Epidermal melanocyte (primary cell): ENCODE data around the gene UBXN11.

Experiments used
- DNase-seq: peaks from one replicate; pipeline ENCODE4 v3.0.0; 2011; ENCODE audit warnings: low spot score; ENCODE audit not compliant: insufficient read length

Gene UBXN11

DNA sequence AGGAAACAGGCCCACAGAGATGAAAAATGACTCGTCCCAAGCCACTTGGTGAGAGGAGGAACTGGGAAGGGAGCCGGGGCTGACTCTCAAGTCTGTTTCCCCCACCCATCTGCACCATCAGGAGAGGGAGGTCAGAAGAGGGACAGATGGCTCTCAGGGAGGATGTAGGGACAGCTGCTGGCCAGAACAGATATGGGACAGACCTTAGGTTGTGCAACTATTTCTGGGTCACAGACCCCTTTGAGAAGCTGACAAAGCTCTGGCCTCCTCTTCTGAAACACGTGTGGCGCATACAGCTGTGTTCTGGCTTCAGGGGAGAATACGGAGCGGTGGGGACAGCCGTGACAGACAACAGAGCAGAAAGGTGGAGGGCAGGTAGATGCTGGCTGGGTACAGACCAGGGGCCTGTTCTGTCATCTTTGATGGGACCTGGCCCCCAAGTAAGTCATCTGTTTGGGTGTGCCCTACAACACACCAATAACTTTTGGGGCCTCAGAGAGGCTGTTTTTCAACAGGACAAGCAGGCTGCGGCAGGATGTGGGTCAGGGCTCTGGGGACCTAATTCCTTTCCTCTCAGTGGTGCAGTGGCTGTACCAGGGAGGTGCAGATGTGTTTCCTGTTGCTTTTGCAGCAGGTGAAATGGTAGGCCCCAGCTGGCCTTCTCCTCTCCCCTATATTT is 19.3 kb downstream of the UBXN11 start:
- no peak for DNase-seq

DNA sequence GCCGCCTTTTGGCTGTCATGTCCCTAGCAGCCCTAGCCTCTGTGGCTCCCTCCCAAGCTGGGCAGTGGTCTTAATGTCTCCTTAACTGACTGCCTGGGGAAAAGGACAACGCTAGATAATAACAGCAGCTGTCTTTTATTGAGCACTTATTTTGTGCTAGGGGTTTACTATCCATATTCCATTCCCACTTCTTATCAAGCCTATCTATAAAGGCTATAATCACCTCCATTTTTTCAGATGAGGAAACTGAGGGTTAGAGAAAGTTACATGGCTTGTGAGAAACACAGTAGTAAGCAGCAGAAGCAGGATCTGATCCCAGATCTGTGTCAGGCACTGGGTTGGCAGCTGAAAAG is 20.4 kb downstream of the UBXN11 start:
- DNase-seq, result no peak

GRCh38 chr1:26285366-26286063 is 20.9 kb downstream of the UBXN11 start:
- DNase-seq, result no peak

DNA sequence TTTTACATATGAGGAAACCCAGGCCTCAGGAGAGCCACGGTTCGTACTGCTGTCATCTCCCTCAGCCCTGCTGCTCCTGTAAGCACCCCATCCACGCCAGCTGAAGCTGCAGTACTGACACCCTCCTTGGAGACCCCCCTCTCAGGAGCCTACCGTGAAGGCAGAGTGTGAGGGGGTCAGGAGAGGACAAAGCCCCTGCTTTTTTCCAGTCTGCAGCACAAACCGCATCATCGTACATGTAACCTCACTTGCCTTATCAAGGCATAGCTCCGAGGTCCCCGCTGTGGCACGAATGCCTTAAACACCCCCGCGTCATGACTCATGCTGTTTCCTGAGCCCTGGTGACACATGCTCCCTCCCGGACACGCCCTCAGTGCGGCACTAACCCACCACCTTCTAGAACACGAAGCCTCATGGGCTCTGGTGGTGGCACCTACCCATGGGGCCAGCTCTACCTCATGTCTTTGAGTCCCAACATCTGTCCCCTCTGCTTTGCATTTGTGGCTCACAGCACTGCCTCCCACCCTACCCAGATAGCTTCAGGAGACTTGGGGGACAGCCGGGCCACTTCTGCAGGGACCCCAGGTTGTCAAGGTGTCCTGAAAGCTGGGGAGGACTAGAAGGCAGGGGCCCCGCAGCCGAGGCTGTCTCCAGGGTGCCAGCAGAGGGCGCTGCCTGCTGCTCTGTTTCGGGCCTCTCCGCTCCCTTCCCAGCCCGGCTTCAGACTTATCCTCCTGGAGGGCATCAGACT is 21.7 kb downstream of the UBXN11 start:
- no peak for DNase-seq

DNA sequence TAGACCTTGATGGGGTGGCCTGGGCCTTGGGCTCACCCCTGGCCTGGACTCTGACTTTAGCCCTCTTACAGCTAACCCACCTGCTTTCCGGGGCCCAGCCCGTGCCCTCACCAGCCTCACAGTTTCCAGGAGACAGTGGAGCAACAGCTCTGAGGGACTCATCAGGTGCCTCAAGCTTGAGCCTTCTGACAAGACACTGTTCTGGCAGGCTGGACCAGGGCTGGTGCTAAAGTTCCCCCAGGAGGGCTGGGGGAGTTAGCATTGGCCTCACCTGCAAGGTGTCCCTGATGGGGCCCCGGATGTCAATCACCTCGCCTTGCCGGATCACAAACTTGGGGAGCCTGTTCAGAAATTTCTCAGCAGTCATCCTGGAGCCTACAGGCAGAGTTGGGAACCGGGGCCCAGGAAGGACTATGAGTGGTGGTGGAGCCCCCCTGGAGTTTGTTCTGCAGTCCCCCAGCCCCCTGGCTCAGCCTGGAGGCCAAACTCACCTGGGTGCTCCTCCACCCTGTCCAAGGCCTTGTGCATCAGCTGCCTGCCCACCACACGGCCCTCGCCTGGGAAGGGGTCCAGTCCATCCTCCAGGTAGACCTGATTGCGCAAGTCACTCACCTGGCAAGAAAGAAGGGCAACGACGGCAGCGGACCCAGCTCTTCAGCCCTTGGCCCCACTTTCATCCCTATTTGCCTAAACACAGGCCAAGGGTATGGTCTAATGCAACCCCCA is 22.4 kb downstream of the UBXN11 start:
- DNase-seq, result no peak

GRCh38 chr1:26283279-26283853 is 23.1 kb downstream of the UBXN11 start:
- no peak for DNase-seq

DNA sequence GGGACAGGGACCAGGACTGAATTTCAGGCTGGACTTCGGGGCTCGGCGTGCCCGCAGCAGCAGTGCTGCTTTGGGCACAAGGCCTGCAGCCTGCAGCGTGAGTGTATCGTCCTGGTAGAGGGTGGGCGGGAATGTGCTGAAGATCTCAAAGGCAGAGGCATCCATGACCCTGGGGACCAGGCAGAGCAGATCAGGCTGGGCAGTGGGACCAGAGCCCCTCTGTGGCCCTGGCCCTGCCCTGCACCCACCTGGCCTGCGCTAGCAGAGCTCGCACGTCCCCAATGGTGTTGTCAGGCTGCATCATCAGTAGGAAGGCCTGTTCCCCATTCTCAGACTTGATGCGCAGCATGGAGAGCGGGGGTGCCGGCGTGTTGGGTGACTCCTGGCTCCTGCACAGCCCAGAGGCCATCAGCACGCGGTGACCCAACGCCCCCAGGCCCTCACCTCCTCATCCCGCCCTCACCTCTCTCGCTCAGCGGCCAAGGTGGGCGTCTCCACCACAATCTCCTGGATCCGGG is 24.0 kb downstream of the UBXN11 start:
- no peak for DNase-seq

DNA sequence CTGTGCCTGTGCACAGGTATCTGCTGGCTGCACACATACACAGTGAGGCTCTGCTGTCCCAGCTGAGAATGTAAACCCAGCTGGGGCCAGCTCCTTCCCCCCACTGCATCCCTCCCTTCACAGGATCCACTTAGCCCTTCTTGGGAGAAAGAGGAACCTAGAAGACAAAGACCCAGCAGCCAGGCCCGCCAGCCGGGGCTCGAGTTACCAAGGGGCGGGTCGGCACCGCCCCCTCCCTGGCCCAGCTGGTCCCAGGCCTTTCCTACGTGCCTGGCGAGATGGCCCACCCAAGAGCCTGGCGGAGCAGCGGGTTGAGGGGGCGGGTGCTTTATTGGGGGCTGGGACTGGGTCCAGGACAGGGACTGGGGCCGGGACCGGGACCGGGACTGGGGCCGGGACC is 24.5 kb downstream of the UBXN11 start:
- DNase-seq, result no peak

GRCh38 chr1:26281091-26281958 is 25.1 kb downstream of the UBXN11 start:
- DNase-seq, result no peak

DNA sequence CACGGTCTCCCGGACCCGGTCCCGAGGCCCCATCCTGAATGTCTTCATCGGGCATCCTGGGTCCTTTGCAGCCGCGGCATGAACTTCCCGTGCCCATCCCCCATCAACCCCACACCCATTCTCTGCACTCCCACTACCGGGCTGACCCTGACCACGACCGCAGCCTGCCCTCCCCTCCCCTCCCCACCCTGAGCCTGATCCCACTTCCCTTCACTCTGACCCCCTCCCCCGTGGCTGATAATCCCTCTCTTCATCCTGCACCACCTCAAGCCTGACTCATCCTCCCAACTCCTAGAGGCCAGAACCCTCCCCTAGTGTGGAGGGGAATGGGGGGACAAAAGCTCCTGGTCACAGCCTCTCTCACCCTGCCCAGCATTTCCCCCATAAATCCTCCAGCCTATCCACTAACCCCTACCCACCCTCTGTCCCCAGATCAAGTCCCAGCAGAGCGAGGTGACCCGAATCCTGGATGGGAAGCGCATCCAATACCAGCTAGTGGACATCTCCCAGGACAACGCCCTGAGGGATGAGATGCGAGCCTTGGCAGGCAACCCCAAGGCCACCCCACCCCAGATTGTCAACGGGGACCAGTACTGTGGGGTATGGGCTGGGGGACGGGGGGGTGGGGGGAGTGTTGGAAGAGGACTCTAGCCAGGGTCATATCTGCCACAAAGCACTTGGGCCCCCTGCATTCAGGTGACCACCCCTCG is 25.9 kb downstream of the UBXN11 start:
- no peak for DNase-seq

DNA sequence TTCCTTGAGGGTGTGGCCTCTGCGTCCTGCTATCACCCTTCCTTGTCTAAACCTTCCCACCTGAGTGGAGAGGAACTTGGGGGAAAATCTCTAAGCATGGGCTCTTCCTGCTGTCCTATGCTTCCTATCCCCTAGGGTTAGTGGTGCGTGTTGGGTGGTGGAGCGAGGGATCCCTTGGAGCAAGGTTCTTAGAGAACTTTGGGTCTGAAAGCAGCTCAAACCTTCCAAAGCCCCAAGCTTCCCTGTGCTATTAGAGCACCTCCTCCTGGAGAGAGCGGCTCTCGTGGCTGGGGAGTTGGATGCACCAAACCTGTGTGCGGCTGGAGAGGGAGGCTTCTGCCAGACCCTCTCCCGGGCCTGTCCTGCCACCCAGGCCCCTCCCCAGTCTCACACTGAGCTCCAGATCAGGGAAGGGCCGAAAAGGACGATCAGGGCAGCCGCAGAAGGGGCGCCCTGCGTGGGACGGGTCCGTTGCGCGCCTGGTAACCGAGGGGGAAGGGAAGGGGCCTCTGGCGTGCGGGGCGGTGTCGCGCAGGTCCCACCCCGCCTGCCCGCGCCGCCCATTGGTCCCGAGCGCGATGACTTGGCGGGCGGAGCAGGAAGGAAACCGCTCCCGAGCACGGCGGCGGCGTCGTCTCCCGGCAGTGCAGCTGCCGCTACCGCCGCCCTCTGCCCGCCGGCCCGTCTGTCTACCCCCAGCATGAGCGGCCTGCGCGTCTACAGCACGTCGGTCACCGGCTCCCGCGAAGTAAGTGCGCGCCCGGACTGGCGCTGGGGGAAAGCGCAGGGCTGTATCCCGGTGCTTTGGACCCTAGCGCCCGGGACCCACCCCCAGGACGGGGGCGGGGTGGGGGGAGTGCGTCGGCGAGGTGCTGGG is 26.7 kb downstream of the UBXN11 start, which contains the start of gene SH3BGRL3:
Gene SH3BGRL3 (plus strand): TSS at position 631 of the 877 bp plus-strand sequence. CDS start 70 bp downstream, at position 701.
- peak; percentile 81 for DNase-seq

- no peak for DNase-seq
Observed at GRCh38 chr1:26278724-26279455, 27.5 kb downstream of the UBXN11 start.

- DNase-seq, result peak; percentile 89
Observed at GRCh38 chr1:26278303-26278702, 28.1 kb downstream of the UBXN11 start.

- DNase-seq, result no peak
Observed at GRCh38 chr1:26277719-26278118, 28.7 kb downstream of the UBXN11 start.

DNA sequence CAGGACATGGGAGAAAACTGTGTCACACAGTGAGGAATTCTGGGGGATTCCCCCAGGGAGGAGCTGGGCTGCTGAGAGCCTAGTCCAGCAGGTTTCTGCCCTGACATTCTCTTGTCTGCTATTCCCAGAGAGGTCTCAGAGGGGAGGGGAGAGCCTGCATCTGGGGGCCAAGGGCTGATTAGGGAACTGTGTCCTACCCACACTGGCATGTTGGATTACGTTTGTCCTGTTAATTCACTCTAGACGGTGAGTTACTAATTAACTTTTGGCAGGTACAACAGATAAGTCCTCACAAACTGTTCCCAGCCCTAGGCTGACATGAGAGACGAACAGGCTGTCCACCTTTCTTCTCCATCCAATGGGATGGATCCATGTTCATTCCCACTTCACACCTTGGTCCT is 29.2 kb downstream of the UBXN11 start:
- DNase-seq, result no peak

DNA sequence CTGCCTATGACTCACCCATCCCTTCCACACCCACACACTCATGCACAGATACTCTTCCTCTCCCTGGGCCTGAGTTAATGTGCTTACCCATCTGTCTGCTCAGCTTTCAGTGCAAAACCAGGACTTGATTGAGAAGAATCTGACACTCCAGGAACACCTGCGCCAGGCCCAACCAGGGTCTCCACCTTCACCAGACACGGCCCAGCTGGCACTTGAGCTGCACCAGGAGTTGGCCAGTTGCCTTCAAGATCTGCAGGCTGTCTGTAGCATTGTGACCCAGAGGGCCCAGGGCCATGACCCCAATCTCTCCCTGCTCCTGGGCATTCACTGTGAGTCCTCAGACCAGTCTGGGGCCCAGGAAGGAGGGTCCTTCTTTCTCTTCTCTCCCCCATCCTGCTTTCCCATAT is 30.0 kb downstream of the UBXN11 start:
- DNase-seq, result no peak

- peak; percentile 72 for DNase-seq
Observed at GRCh38 chr1:26275580-26276431, 30.6 kb downstream of the UBXN11 start.
